Right lobe of liver (tissue), 4 donors: ENCODE measurements around the gene SLC45A1.

Source experiments
- CTCF ChIP-seq, 4 donors: fragments of 200-600 bp in 3 of 4; fragments of 450-650 bp in 1 of 4; IDR thresholded peaks; one replicate each; pipeline versions ENCODE4 v1.5.1 to v1.8.0; 2016 to 2022; ENCODE audit warnings: antibody characterized with exemption in 4 of 4, mild to moderate bottlenecking in 2 of 4
- POLR2A ChIP-seq: fragments of 450-650 bp; IDR thresholded peaks from one replicate; pipeline ENCODE4 v1.6.1; 2017; ENCODE audit warnings: antibody characterized with exemption, mild to moderate bottlenecking
- donor health status: DM: no; HTN: no; CAD: no.
- donor health status: DM: no; HTN: no; CAD: no.
- donor health status: DM: no; HTN: yes; CAD: no.

DNA sequence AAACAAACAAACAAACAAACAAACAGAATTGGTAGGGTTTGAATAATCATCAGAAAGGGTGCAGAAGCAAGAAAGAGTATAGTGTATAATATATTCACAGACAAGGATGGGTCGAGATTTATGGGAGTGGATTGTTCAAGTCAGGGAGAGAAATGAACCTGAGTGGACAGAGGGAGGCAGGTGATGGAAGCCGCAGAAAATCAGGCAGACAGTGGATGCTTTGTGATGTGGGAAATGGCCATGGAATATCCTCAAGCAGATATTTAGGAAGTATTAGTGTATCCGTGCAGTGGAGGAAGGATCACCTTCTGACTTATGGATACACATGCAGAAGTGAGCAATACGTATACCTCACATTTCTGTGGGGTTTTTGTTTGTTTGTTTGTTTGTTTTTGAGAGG, 14.0 kb upstream of the SLC45A1 start:
- no peak for TF ChIP-seq CTCF (IDR thresholded peaks at IDR 0.05)
- TF ChIP-seq POLR2A = no peak
